Neuronal stem cell (in vitro differentiated cells): ENCODE measurements around the gene CDKN3.

Source experiments
- DNase-seq: peaks from one replicate; pipeline ENCODE4 v3.0.0-alpha.2; 2013; ENCODE audit warnings: low spot score
- H2AFZ ChIP-seq: one replicate; pipeline ENCODE4 v1.6.1; 2013; ENCODE audit warnings: mild to moderate bottlenecking, low read length, inconsistent platforms
- H2AK5ac ChIP-seq: 2 replicates; pipeline ENCODE4 v1.6.1; 2013; ENCODE audit warnings: low read depth, mild to moderate bottlenecking, inconsistent platforms, low read length, moderate library complexity, mixed read lengths
- H2BK120ac ChIP-seq: 2 replicates; pipeline ENCODE4 v1.6.1; 2013; ENCODE audit warnings: low read depth, mild to moderate bottlenecking, inconsistent platforms, low read length, moderate library complexity, mixed read lengths
- H2BK12ac ChIP-seq: one replicate; pipeline ENCODE4 v1.6.1; 2013; ENCODE audit warnings: low read length, inconsistent platforms
- H2BK15ac ChIP-seq: 2 replicates; pipeline ENCODE4 v1.6.1; 2013; ENCODE audit warnings: mild to moderate bottlenecking, low read length, inconsistent platforms, mixed read lengths
- H2BK5ac ChIP-seq: one replicate; pipeline ENCODE4 v1.6.1; 2013; ENCODE audit warnings: inconsistent platforms, mild to moderate bottlenecking, low read length, moderate library complexity
- H3K14ac ChIP-seq: one replicate; pipeline ENCODE4 v1.6.1; 2013; ENCODE audit warnings: low read length, inconsistent platforms
- H3K18ac ChIP-seq: 2 replicates; pipeline ENCODE4 v1.6.1; 2013; ENCODE audit warnings: low read length, inconsistent platforms
- H3K23ac ChIP-seq: 2 replicates; pipeline ENCODE4 v1.6.1; 2013; ENCODE audit warnings: low read depth, mild to moderate bottlenecking, mixed read lengths, low read length, inconsistent platforms; ENCODE audit not compliant: poor library complexity
- H3K27ac ChIP-seq: replicated peaks from 3 replicates; pipeline ENCODE4 v1.5.1; 2013; ENCODE audit warnings: low read length, inconsistent platforms
- H3K27me3 ChIP-seq, 3 experiments: 2 replicates each; pipeline ENCODE4 v1.6.1; 2013; ENCODE audit warnings: low read length in 3 of 3, mild to moderate bottlenecking in 2 of 3, inconsistent platforms in 1 of 3, low read depth in 1 of 3, mixed read lengths in 1 of 3, moderate library complexity in 1 of 3; ENCODE audit not compliant: control insufficient read depth in 3 of 3, insufficient read depth in 3 of 3
- H3K36me3 ChIP-seq, 2 donors: replicated peaks in 1 of 2; 2 replicates each; pipeline ENCODE4 v1.6.1; 2013; ENCODE audit warnings: low read length in 2 of 2; ENCODE audit not compliant: control insufficient read depth in 2 of 2, insufficient read depth in 2 of 2
- H3K4ac ChIP-seq: 2 replicates; pipeline ENCODE4 v1.6.1; 2013; ENCODE audit warnings: inconsistent platforms, mild to moderate bottlenecking, low read length, moderate library complexity
- H3K4me1 ChIP-seq, 2 donors: 1 replicate in 1 of 2; 2 replicates in 1 of 2; pipeline ENCODE4 v1.6.1; 2013; ENCODE audit warnings: low read length in 2 of 2, low read depth in 1 of 2; ENCODE audit not compliant: control insufficient read depth in 2 of 2, insufficient read depth in 1 of 2
- H3K4me2 ChIP-seq: one replicate; pipeline ENCODE4 v1.6.1; 2013; ENCODE audit warnings: mild to moderate bottlenecking, low read length, inconsistent platforms; ENCODE audit not compliant: insufficient read depth, poor library complexity, severe bottlenecking
- H3K4me3 ChIP-seq, 2 donors: 2 replicates each; pipeline ENCODE4 v1.5.1; 2013; ENCODE audit warnings: low read length in 2 of 2, mild to moderate bottlenecking in 2 of 2, inconsistent platforms in 1 of 2, moderate library complexity in 1 of 2
- H3K79me1 ChIP-seq: one replicate; pipeline ENCODE4 v1.6.1; 2013; ENCODE audit warnings: low read depth, mild to moderate bottlenecking, inconsistent platforms, low read length, moderate library complexity
- H3K9ac ChIP-seq: one replicate; pipeline ENCODE4 v1.6.1; 2013; ENCODE audit warnings: mild to moderate bottlenecking, low read depth, low read length, inconsistent platforms; ENCODE audit not compliant: poor library complexity
- H3K9me3 ChIP-seq, 2 donors: replicated peaks in 1 of 2; 2 replicates each; pipeline versions ENCODE3 to v1.6.1; 2013; ENCODE audit warnings: low read length in 2 of 2, mild to moderate bottlenecking in 2 of 2, inconsistent platforms in 1 of 2, low read depth in 1 of 2, mixed read lengths in 1 of 2, moderate library complexity in 1 of 2; ENCODE audit not compliant: control insufficient read depth in 2 of 2, insufficient read depth in 1 of 2
- H4K8ac ChIP-seq: one replicate; pipeline ENCODE4 v1.6.1; 2013; ENCODE audit warnings: low read depth, mild to moderate bottlenecking, inconsistent platforms, low read length, moderate library complexity
- H4K91ac ChIP-seq: one replicate; pipeline ENCODE4 v1.6.1; 2013; ENCODE audit warnings: low read length, low read depth, mild to moderate bottlenecking, inconsistent platforms; ENCODE audit not compliant: poor library complexity
- whole genome bisulfite sequencing, 2 donors: extraction: QIAGEN DNeasy Blood & Tissue Kit; methylation state at CpG; one replicate each; pipeline ENCODE4 v1.1.7; 2013; ENCODE audit warnings: missing lambda C conversion rate in 2 of 2, mixed read lengths in 1 of 2; ENCODE audit not compliant: insufficient read length in 2 of 2, insufficient replicate concordance in 1 of 2; ENCODE audit errors: extremely low coverage in 2 of 2; 5-methylcytosine and 5-hydroxymethylcytosine counted together

Gene CDKN3

DNA sequence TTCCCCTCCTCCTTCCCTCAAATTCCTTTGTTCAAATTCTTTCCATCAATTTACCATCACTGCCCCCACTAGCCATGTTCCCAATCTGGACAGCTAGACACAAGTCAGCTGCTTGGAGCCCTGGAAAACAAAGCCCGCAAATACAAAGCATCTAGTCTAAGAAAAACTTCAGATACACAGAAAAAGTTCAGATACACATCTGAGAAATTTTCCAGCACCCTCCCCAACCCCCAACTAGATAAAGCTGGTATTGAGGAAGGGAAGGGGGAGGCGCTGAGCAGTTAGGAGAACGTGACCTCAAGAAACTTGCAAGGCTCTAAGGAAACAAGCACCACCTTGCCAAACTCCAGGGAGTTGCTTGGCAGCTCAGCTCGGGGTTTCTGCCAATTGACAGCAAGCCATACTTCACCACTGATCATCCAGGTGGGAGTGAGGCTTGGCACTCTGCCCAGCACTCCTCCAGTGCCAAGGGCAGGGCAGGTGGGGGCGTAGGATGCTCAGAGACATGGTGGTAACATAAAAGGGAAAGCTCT lies 49.4 kb downstream of the CDKN3 start:
- no peak overlapping the region for H3K4me2 ChIP-seq
- H3K27me3 ChIP-seq = peaks cover 0 to 3% (median 0%) of the 10 kb centered on the region in 3 experiments
- H3K9me3 ChIP-seq = no peaks in the 10 kb centered on the region
- no peak overlapping the region for H3K23ac ChIP-seq
- H4K8ac ChIP-seq = no peak overlapping the region
- peaks cover 4 to 8% of the 10 kb centered on the region in 2 donors for H3K4me1 ChIP-seq
- H2BK12ac ChIP-seq = no peak overlapping the region
- no peak overlapping the region for H2BK15ac ChIP-seq
- no peak overlapping the region for H2BK5ac ChIP-seq
- H3K79me1 ChIP-seq = no peaks in the 10 kb centered on the region
- H3K18ac ChIP-seq = no peak overlapping the region
- no CpG with 5 or more reads among the region's 5 CpGs for WGBS, 2 donors
- DNase-seq = no peak
- no peak overlapping the region for H2AK5ac ChIP-seq
- H3K14ac ChIP-seq = no peak overlapping the region
- H3K36me3 ChIP-seq = no peaks in the 10 kb centered on the region
- peak overlapping the region; percentile 74 for H2AFZ ChIP-seq
- H3K27ac ChIP-seq = no peak overlapping the region
- H4K91ac ChIP-seq = no peak overlapping the region
- no peak overlapping the region for H3K9ac ChIP-seq
- no peak overlapping the region for H2BK120ac ChIP-seq
- no peak overlapping the region for H3K4ac ChIP-seq
- no peak overlapping the region for H3K4me3 ChIP-seq

- H3K9me3 ChIP-seq = no peaks in the 10 kb centered on the region
- H3K27ac ChIP-seq = no peak overlapping the region
- no peak overlapping the region for H2AFZ ChIP-seq
- no CpG with 5 or more reads among the region's 8 CpGs for WGBS, 2 donors
- no peak overlapping the region for H2BK15ac ChIP-seq
- no peak overlapping the region for H4K91ac ChIP-seq
- H3K4me2 ChIP-seq = no peak overlapping the region
- H2BK5ac ChIP-seq = no peak overlapping the region
- H3K18ac ChIP-seq = no peak overlapping the region
- H2BK120ac ChIP-seq = no peak overlapping the region
- H3K4me3 ChIP-seq = no peak overlapping the region
- H2BK12ac ChIP-seq = no peak overlapping the region
- no peaks in the 10 kb centered on the region for H3K79me1 ChIP-seq
- no peak overlapping the region for H3K14ac ChIP-seq
- DNase-seq = no peak
- H3K23ac ChIP-seq = no peak overlapping the region
- no peak overlapping the region for H3K4ac ChIP-seq
- H3K36me3 ChIP-seq = no peaks in the 10 kb centered on the region
- H3K9ac ChIP-seq = no peak overlapping the region
- peaks cover 0 to 3% (median 0%) of the 10 kb centered on the region in 3 experiments for H3K27me3 ChIP-seq
- no peak overlapping the region for H4K8ac ChIP-seq
- peaks cover 3 to 6% of the 10 kb centered on the region in 2 donors for H3K4me1 ChIP-seq
- H2AK5ac ChIP-seq = no peak overlapping the region
Observed at GRCh38 chr14:54447231-54447692, 50.5 kb downstream of the CDKN3 start.

DNA sequence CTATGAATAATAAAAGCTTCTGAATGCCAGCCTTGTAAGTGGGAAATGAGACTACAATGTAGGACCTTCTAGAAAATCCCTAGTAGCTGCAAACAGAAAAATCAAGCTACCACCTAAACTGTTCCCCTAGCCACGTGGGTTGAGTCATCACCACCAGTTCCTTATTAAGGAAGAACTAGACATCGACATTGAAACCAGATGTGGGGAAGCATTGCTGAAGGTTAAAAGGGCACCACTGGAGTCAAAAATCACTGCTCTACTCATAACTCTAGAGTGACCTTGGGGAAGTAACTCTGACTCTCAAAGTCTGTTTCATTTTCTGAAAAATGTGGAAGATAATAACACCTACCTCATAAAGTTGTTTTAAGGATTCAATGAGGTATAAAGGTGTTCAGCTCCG lies 53.7 kb downstream of the CDKN3 start:
- Histone ChIP-seq H3K27me3 (peaks cover 0 to 3% (median 0%) of the 10 kb centered on the region in 3 experiments), H2AK5ac (no peak overlapping the region), H3K9me3 (no peaks in the 10 kb centered on the region), H3K27ac (no peak overlapping the region), H4K8ac (no peak overlapping the region), H4K91ac (no peak overlapping the region), H3K9ac (no peak overlapping the region), H3K36me3 (no peaks in the 10 kb centered on the region), H3K4ac (no peak overlapping the region), H3K18ac (no peak overlapping the region), H3K14ac (no peak overlapping the region), H2BK120ac (no peak overlapping the region), H2BK15ac (no peak overlapping the region), H3K79me1 (no peaks in the 10 kb centered on the region), H3K23ac (no peak overlapping the region), H3K4me3 (no peak overlapping the region), H3K4me2 (no peak overlapping the region), H2BK12ac (no peak overlapping the region), H2AFZ (peak overlapping the region; percentile 16), H2BK5ac (no peak overlapping the region), H3K4me1 (peaks cover 3 to 6% of the 10 kb centered on the region in 2 donors)
- WGBS, 2 donors = no CpG with 5 or more reads among the region's 3 CpGs
- no peak for DNase-seq

GRCh38 chr14:54451121-54451601 lies 54.4 kb downstream of the CDKN3 start:
- Histone ChIP-seq H2BK15ac (no peak overlapping the region), H3K4me2 (no peak overlapping the region), H3K4me1 (peaks cover 3% of the 10 kb centered on the region in 2 donors), H4K91ac (no peak overlapping the region), H3K9ac (no peak overlapping the region), H2BK5ac (no peak overlapping the region), H2AFZ (peak overlapping the region; percentile 16), H3K14ac (no peak overlapping the region), H3K27ac (no peak overlapping the region), H2AK5ac (no peak overlapping the region), H3K23ac (no peak overlapping the region), H4K8ac (no peak overlapping the region), H2BK12ac (no peak overlapping the region), H3K18ac (no peak overlapping the region), H3K79me1 (no peaks in the 10 kb centered on the region), H3K27me3 (peaks cover 0 to 3% (median 0%) of the 10 kb centered on the region in 3 experiments), H2BK120ac (no peak overlapping the region), H3K4ac (no peak overlapping the region), H3K9me3 (no peaks in the 10 kb centered on the region), H3K4me3 (no peak overlapping the region), H3K36me3 (no peaks in the 10 kb centered on the region)
- no peak for DNase-seq
- WGBS, 2 donors = no CpG with 5 or more reads among the region's 7 CpGs
